ENCODE measurements around the gene KRT37. TPM values are rescaled to one million over a fixed set of nuclear protein-coding genes. Genes with fewer than 3 reads are reported as not detected.

The KRT37 gene
- total RNA-seq, 1 experiment from 2014 or later: not detected

DNA sequence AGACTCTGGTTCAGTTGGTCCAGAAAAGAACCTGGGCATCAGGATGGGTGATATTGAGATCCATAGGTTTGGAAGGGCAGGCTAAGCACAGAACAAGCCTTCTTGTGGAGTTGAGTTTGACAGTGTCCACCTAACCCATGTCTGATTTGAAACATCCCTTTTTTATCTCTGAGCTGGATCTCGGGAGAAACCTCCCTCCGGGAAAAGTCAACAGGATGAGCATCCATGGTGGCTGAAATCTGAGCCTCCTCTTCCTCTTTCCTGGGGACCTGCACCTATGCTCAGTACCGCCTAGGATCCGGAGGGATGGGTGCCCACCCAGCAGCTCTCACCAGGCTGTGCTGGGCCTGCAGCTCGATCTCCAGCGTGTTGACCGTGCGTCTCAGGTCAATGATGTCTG lies 39.4 kb upstream of the KRT37 start:
- H2BK5ac ChIP-seq (ENCODE audit: insufficient read length, low read length): no peak overlapping the region
- no peaks in the 10 kb centered on the region for H3K27me3 ChIP-seq (ENCODE audit: insufficient read depth, low read length)
- WGBS (ENCODE audit: extremely low coverage, insufficient read length, low lambda C conversion rate): no CpG with 5 or more reads among the region's 8 CpGs
- H3K14ac ChIP-seq (ENCODE audit: insufficient read depth, low read length): no peak overlapping the region
- no peaks in the 10 kb centered on the region for H3K36me3 Mint-ChIP-seq (ENCODE audit: insufficient read depth in 1 of 3, low read depth in 3 of 3)
- H3K23ac ChIP-seq (ENCODE audit: insufficient read length, low read depth, low read length): no peak overlapping the region
- H3K4ac ChIP-seq (ENCODE audit: low read depth, low read length): no peak overlapping the region
- H3K56ac ChIP-seq (ENCODE audit: insufficient read length, low read depth, low read length): no peak overlapping the region
- H4K5ac ChIP-seq (ENCODE audit: insufficient read length, low read depth, low read length): no peak overlapping the region
- H3K4me1 Mint-ChIP-seq: no peaks in the 10 kb centered on the region
- no peaks in the 10 kb centered on the region for H3K4me1 ChIP-seq (ENCODE audit: insufficient read depth, low read length)
- no peak overlapping the region for H3K18ac ChIP-seq (ENCODE audit: insufficient read length, low read depth, low read length)
- no peaks in the 10 kb centered on the region for H3K9me3 ChIP-seq (ENCODE audit: control insufficient read depth, low read depth, low read length)
- H3K9me3 Mint-ChIP-seq: peaks cover 0 to 3% of the 10 kb centered on the region in 2 experiments; a peak in 2 of 5 replicates
- H2BK15ac ChIP-seq (ENCODE audit: low read depth, low read length): no peak overlapping the region
- no peak overlapping the region for H2BK20ac ChIP-seq (ENCODE audit: low read depth, low read length, poor library complexity, severe bottlenecking)
- no peak overlapping the region for H4K8ac ChIP-seq (replicated peaks; ENCODE audit: insufficient read length, low read depth, low read length)
- H3K27ac Mint-ChIP-seq: no peak overlapping the region
- peaks cover 10% of the 10 kb centered on the region; the same call in 1 of the 2 replicates for H3K27me3 Mint-ChIP-seq (ENCODE audit: low read depth)
- H3K79me2 ChIP-seq (ENCODE audit: insufficient read depth, low read length): no peaks in the 10 kb centered on the region
- H4K91ac ChIP-seq (ENCODE audit: insufficient read length, low read depth, low read length): no peak overlapping the region
- no peaks in the 10 kb centered on the region for H3K23me2 ChIP-seq (ENCODE audit: insufficient read length, low read depth, low read length, poor library complexity, severe bottlenecking)
- H3K4me2 ChIP-seq (ENCODE audit: insufficient read depth, insufficient read length, low read length): no peak overlapping the region
- no peak for TF ChIP-seq CTCF (conservative IDR thresholded peaks at IDR 0.05)
- H3K27ac ChIP-seq (ENCODE audit: insufficient read length, low read depth, low read length): no peak overlapping the region
- H3K4me3 Mint-ChIP-seq: no peak overlapping the region
- H2BK120ac ChIP-seq (ENCODE audit: low read depth, low read length, poor library complexity, severe bottlenecking): no peak overlapping the region
- no peak overlapping the region for H2AFZ ChIP-seq (ENCODE audit: low read length)
- H2BK12ac ChIP-seq (ENCODE audit: insufficient read length, low read depth, low read length): no peak overlapping the region
- no peak overlapping the region for H2AK5ac ChIP-seq (ENCODE audit: insufficient read length, low read length)
- no peaks in the 10 kb centered on the region for H3K79me1 ChIP-seq (ENCODE audit: insufficient read depth, low read depth, low read length, poor library complexity, severe bottlenecking)
- no peaks in the 10 kb centered on the region for H4K20me1 ChIP-seq (ENCODE audit: control insufficient read depth, insufficient read depth, insufficient read length)
- no peak overlapping the region for H3T11ph ChIP-seq (ENCODE audit: low read length)
- no peak for DNase-seq
- H3K9ac ChIP-seq (ENCODE audit: extremely low read depth, insufficient read length, low read length): no peak overlapping the region
